H1 (cell line): ENCODE data around the gene GSG1L. TPM values are rescaled to one million over a fixed set of nuclear protein-coding genes. Genes with fewer than 3 reads are reported as not detected.

Experiments used
- CTCF ChIA-PET: fragments of 300-600 bp; sonication (Branson Sonifier 250); formaldehyde crosslinking; loops from one replicate; lab custom pipeline; 2021; ENCODE audit not compliant: partially characterized antibody; lab: Charles Lee
- POLR2A ChIA-PET: fragments of 300-600 bp; sonication (Branson Sonifier 250); formaldehyde crosslinking; loops from one replicate; lab custom pipeline; 2021; ENCODE audit warnings: inconsistent platforms; ENCODE audit not compliant: partially characterized antibody; lab: Charles Lee
- DNase-seq, 2 experiments: peaks; one replicate each; pipeline versions ENCODE4 v3.0.0 to v3.0.0-alpha.2; 2010 to 2022; ENCODE audit warnings: low spot score in 2 of 2, low read depth in 1 of 2, mixed read lengths in 1 of 2
- FAIRE-seq: peaks from 2 replicates; lab custom pipeline; 2011; peaks lifted over from hg19 to GRCh38; lab: Jason Lieb, UNC
- H2AFZ ChIP-seq: 2 replicates; pipeline ENCODE4 v1.8.1; 2012; ENCODE audit warnings: low read length, inconsistent platforms
- H2AK5ac ChIP-seq: 2 replicates; pipeline ENCODE4 v1.6.1; 2013; ENCODE audit warnings: low read depth, low read length
- H2BK120ac ChIP-seq: replicated peaks from 2 replicates; pipeline ENCODE3; 2013; ENCODE audit warnings: low read depth, low read length, inconsistent platforms
- H2BK12ac ChIP-seq: 2 replicates; pipeline ENCODE4 v1.6.1; 2013; ENCODE audit warnings: low read depth, low read length
- H2BK15ac ChIP-seq: 2 replicates; pipeline ENCODE4 v1.6.1; 2013; ENCODE audit warnings: low read length
- H2BK20ac ChIP-seq: 2 replicates; pipeline ENCODE4 v1.6.1; 2013; ENCODE audit warnings: low read length
- H2BK5ac ChIP-seq: 2 replicates; pipeline ENCODE4 v1.6.1; 2013; ENCODE audit warnings: low read depth, low read length
- H3K14ac ChIP-seq: 2 replicates; pipeline ENCODE4 v1.6.1; 2013; ENCODE audit warnings: inconsistent platforms; ENCODE audit not compliant: insufficient read length
- H3K18ac ChIP-seq: 2 replicates; pipeline ENCODE4 v1.6.1; 2013; ENCODE audit warnings: low read length; ENCODE audit errors: extremely low read depth
- H3K23ac ChIP-seq: 2 replicates; pipeline ENCODE4 v1.6.1; 2013; ENCODE audit warnings: inconsistent platforms; ENCODE audit not compliant: insufficient read length
- H3K23me2 ChIP-seq: 2 replicates; pipeline ENCODE4 v1.6.1; 2013; ENCODE audit warnings: low read depth, low read length
- H3K27ac ChIP-seq: 2 replicates; pipeline ENCODE4 v1.6.1; 2011; ENCODE audit warnings: low read depth, low read length, inconsistent platforms
- H3K27me3 ChIP-seq, 4 experiments: replicated peaks in 1 of 4; 1 replicate in 1 of 4; 2 replicates in 3 of 4; pipeline versions ENCODE4 v1.6.1 to v1.8.1; 2011 to 2013; ENCODE audit warnings: low read length in 3 of 4, mild to moderate bottlenecking in 3 of 4, inconsistent platforms in 2 of 4, mixed read lengths in 2 of 4, moderate library complexity in 1 of 4; ENCODE audit not compliant: control insufficient read depth in 3 of 4, insufficient read depth in 3 of 4; ENCODE audit errors: extremely low read depth in 1 of 4
- H3K36me3 ChIP-seq, 4 experiments: 2 replicates each; pipeline versions ENCODE4 v1.6.1 to v1.8.1; 2011 to 2013; ENCODE audit warnings: mild to moderate bottlenecking in 4 of 4, low read length in 3 of 4, moderate library complexity in 2 of 4, control low read depth in 1 of 4, inconsistent platforms in 1 of 4; ENCODE audit not compliant: insufficient read depth in 4 of 4, control insufficient read depth in 2 of 4
- H3K4ac ChIP-seq: replicated peaks from 2 replicates; pipeline ENCODE3; 2013; ENCODE audit warnings: low read length, low read depth, mixed read lengths, inconsistent platforms; ENCODE audit not compliant: insufficient read length
- H3K4me1 ChIP-seq, 4 experiments: replicated peaks in 1 of 4; 1 replicate in 1 of 4; 2 replicates in 3 of 4; pipeline versions ENCODE4 v1.6.1 to v1.8.1; 2011 to 2013; ENCODE audit warnings: low read length in 3 of 4, inconsistent platforms in 2 of 4, mixed read lengths in 1 of 4; ENCODE audit not compliant: insufficient read depth in 4 of 4, control insufficient read depth in 3 of 4
- H3K4me2 ChIP-seq, 2 experiments: 2 replicates each; pipeline versions ENCODE4 v1.6.1 to v1.8.1; 2011 to 2013; ENCODE audit warnings: low read depth in 2 of 2, low read length in 2 of 2, control low read depth in 1 of 2, inconsistent platforms in 1 of 2, mild to moderate bottlenecking in 1 of 2; ENCODE audit not compliant: insufficient read depth in 1 of 2
- H3K4me3 ChIP-seq, 4 experiments: fragments of 200-600, 300-600 bp in 1 of 4; sonication (generic), shearing (Covaris generic), sonication (Bioruptor Twin) in 1 of 4; 2 replicates each; pipeline versions ENCODE4 v1.5.1 to v1.8.1; 2011 to 2016; ENCODE audit warnings: low read length in 4 of 4, low read depth in 3 of 4, control low read depth in 2 of 4, inconsistent platforms in 2 of 4, mild to moderate bottlenecking in 2 of 4, mixed read lengths in 1 of 4, moderate library complexity in 1 of 4; ENCODE audit not compliant: insufficient read depth in 2 of 4; ENCODE audit errors: extremely low read depth in 1 of 4
- H3K56ac ChIP-seq: replicated peaks from 2 replicates; pipeline ENCODE3; 2013; ENCODE audit warnings: low read depth, mild to moderate bottlenecking, mixed read lengths, low read length, inconsistent platforms; ENCODE audit not compliant: insufficient read length
- H3K79me1 ChIP-seq: 2 replicates; pipeline ENCODE4 v1.6.1; 2013; ENCODE audit warnings: low read depth, low read length, control low read depth
- H3K79me2 ChIP-seq, 2 experiments: 2 replicates each; pipeline versions ENCODE4 v1.6.1 to v1.8.1; 2012 to 2013; ENCODE audit warnings: low read length in 2 of 2, mild to moderate bottlenecking in 2 of 2, inconsistent platforms in 1 of 2; ENCODE audit not compliant: insufficient read depth in 2 of 2, control insufficient read depth in 1 of 2
- H3K9ac ChIP-seq, 4 experiments: replicated peaks in 1 of 4; 1 replicate in 1 of 4; 2 replicates in 3 of 4; pipeline versions ENCODE4 v1.6.1 to v1.8.1; 2011 to 2013; ENCODE audit warnings: low read depth in 3 of 4, low read length in 3 of 4, control low read depth in 2 of 4, mild to moderate bottlenecking in 2 of 4, moderate library complexity in 2 of 4, inconsistent platforms in 1 of 4; ENCODE audit errors: extremely low read depth in 1 of 4
- H3K9me3 ChIP-seq, 2 experiments: 2 replicates each; pipeline versions ENCODE4 v1.6.1 to v1.8.1; 2012 to 2013; ENCODE audit warnings: mild to moderate bottlenecking in 2 of 2, moderate library complexity in 2 of 2, control low read depth in 1 of 2, inconsistent platforms in 1 of 2, low read depth in 1 of 2, low read length in 1 of 2, mixed read lengths in 1 of 2; ENCODE audit not compliant: insufficient read depth in 2 of 2
- H4K20me1 ChIP-seq, 2 experiments: replicated peaks in 1 of 2; 2 replicates each; pipeline versions ENCODE3 to v1.8.1; 2011 to 2013; ENCODE audit warnings: inconsistent platforms in 2 of 2, low read length in 2 of 2, mild to moderate bottlenecking in 1 of 2; ENCODE audit not compliant: insufficient read depth in 2 of 2, control insufficient read depth in 1 of 2
- H4K5ac ChIP-seq: 2 replicates; pipeline ENCODE4 v1.6.1; 2013; ENCODE audit warnings: low read length, low read depth, mixed read lengths, inconsistent platforms; ENCODE audit not compliant: insufficient read length
- H4K8ac ChIP-seq: 2 replicates; pipeline ENCODE4 v1.8.0; 2013; ENCODE audit warnings: mild to moderate bottlenecking, moderate library complexity, low read length, inconsistent platforms; ENCODE audit not compliant: insufficient read depth; ENCODE audit errors: extremely low read depth
- H4K91ac ChIP-seq: replicated peaks from 2 replicates; pipeline ENCODE3; 2013; ENCODE audit warnings: low read length, mixed read lengths, inconsistent platforms; ENCODE audit not compliant: insufficient read length
- BRCA1 ChIP-seq: IDR thresholded peaks from 2 replicates; pipeline ENCODE4 v1.6.1; 2012; ENCODE audit warnings: low read depth, low read length, improper control_type of control experiment
- CBX8 ChIP-seq: fragments of 300-800, 300-1000 bp; sonication (generic); IDR thresholded peaks from 2 replicates; pipeline ENCODE4 v1.7.1; 2016; ENCODE audit warnings: low read depth, low read length, borderline replicate concordance
- CTCF ChIP-seq, 3 experiments: IDR thresholded peaks; 1 replicate in 2 of 3; 2 replicates in 1 of 3; pipeline versions ENCODE4 v1.5.1 to v1.6.1; 2011; ENCODE audit warnings: low read length in 3 of 3, mild to moderate bottlenecking in 3 of 3, inconsistent platforms in 2 of 3, low read depth in 1 of 3, moderate library complexity in 1 of 3; ENCODE audit not compliant: insufficient read depth in 1 of 3; ENCODE audit errors: control extremely low read depth in 1 of 3
- FOSL1 ChIP-seq: IDR thresholded peaks from 2 replicates; pipeline ENCODE4 v1.6.1; 2011; ENCODE audit warnings: mild to moderate bottlenecking, low read depth, low read length, moderate library complexity; ENCODE audit not compliant: insufficient read depth
- GTF2F1 ChIP-seq: IDR thresholded peaks from 2 replicates; pipeline ENCODE4 v1.6.1; 2012; ENCODE audit warnings: low read depth, low read length, improper control_type of control experiment, borderline replicate concordance
- KDM1A ChIP-seq: fragments of 200-600, 300-600 bp; sonication (generic); IDR thresholded peaks from 2 replicates; pipeline ENCODE4 v1.7.1; 2016; ENCODE audit warnings: mild to moderate bottlenecking, low read length, borderline replicate concordance
- SAP30 ChIP-seq: fragments of 300-600 bp; sonication (generic); IDR thresholded peaks from 2 replicates; pipeline ENCODE4 v1.7.1; 2012; ENCODE audit warnings: low read length, moderate library complexity, mild to moderate bottlenecking, inconsistent platforms; ENCODE audit not compliant: insufficient read depth, insufficient replicate concordance
- SIN3A ChIP-seq, 2 experiments: IDR thresholded peaks in 1 of 2; conservative IDR thresholded peaks in 1 of 2; 2 replicates each; pipeline ENCODE4 v1.6.1; 2011 to 2012; ENCODE audit warnings: low read length in 2 of 2, improper control_type of control experiment in 1 of 2, low read depth in 1 of 2, mild to moderate bottlenecking in 1 of 2
- SP1 ChIP-seq: IDR thresholded peaks from 2 replicates; pipeline ENCODE4 v1.6.1; 2011; ENCODE audit warnings: low read depth, low read length
- USF2 ChIP-seq: IDR thresholded peaks from 2 replicates; pipeline ENCODE4 v1.6.1; 2011; ENCODE audit warnings: low read length, improper control_type of control experiment
- WGBS, 2 experiments: shearing (Covaris generic) in 1 of 2; methylation state at CpG; one replicate each; pipeline versions ENCODE4 v1.1.6 to v1.1.7; 2013 to 2015; ENCODE audit warnings: low lambda C conversion rate in 2 of 2, mixed read lengths in 2 of 2, inconsistent platforms in 1 of 2, low coverage in 1 of 2, missing lambda C conversion rate in 1 of 2; ENCODE audit not compliant: insufficient replicate concordance in 2 of 2, insufficient coverage in 1 of 2, insufficient read length in 1 of 2; ENCODE audit errors: extremely low coverage in 1 of 2, missing lambda C conversion rate in 1 of 2; 5-methylcytosine and 5-hydroxymethylcytosine counted together
- polyA plus RNA-seq, 7 experiments: library from polyadenylated mRNA; depleted of rRNA in 3 of 7; stranded (reverse) in 5 of 7; unstranded in 2 of 7; fragments of >200 nt in 5 of 7; fragments of 200-250 nt in 2 of 7; gene quantifications; 1 replicate in 5 of 7; 2 replicates in 1 of 7; 4 replicates in 1 of 7; pipeline versions ENCODE4 v1.2.1 to v1.2.3, GENCODE V29; 2011 to 2013; ENCODE audit warnings: missing spikeins in 2 of 7, mixed read lengths in 2 of 7
- total RNA-seq: library from RNA; stranded (reverse); fragmentation: NEBNext Ultra II Directional; extraction: Animal tissue kit (Norgen Biotek cat#: 25700); gene quantifications from 2 replicates; pipeline ENCODE4 v1.2.1, GENCODE V29; 2021

GSG1L gene
- total and polyA plus RNA-seq, 2 of the 8 experiments (the other 6 are each of a cell fraction or from before 2014, with no cell fraction given): 0.71 to 1.1 TPM

- no peak overlapping the region for H3K4me3 ChIP-seq
- H3K9ac ChIP-seq: no peak overlapping the region
- H3K79me2 ChIP-seq: no peaks in the 10 kb centered on the region
- H3K56ac ChIP-seq: no peak overlapping the region
- no peak overlapping the region for H2AK5ac ChIP-seq
- no peaks in the 10 kb centered on the region for H3K36me3 ChIP-seq
- H3K23ac ChIP-seq: no peak overlapping the region
- H2BK5ac ChIP-seq: no peak overlapping the region
- H4K8ac ChIP-seq: no peak overlapping the region
- no peak overlapping the region for H3K4ac ChIP-seq
- 86% methylated on average over 7 of the region's 7 CpGs; no CpG with 5 or more reads in 1 of the 2 experiments for WGBS, 2 experiments
- H3K18ac ChIP-seq: no peak overlapping the region
- H4K20me1 ChIP-seq: no peaks in the 10 kb centered on the region
- H4K5ac ChIP-seq: no peak overlapping the region
- no peak overlapping the region for H4K91ac ChIP-seq
- ChIA-PET CTCF (interaction anchor here (0.8 to 3.2 kb wide), 24 partner anchors 8 to 256 kb away, joined by 3 to 27 read pairs (median 4); no protein-coding TSS in a partner anchor), POLR2A (no interaction called here)
- FAIRE-seq: no peak
- H3K4me1 ChIP-seq: no peaks in the 10 kb centered on the region
- H2BK20ac ChIP-seq: no peak overlapping the region
- H3K23me2 ChIP-seq: no peaks in the 10 kb centered on the region
- no peak for DNase-seq
- no peaks in the 10 kb centered on the region for H3K79me1 ChIP-seq
- H3K4me2 ChIP-seq: no peak overlapping the region
- no peak overlapping the region for H2BK12ac ChIP-seq
- no peak overlapping the region for H2BK120ac ChIP-seq
- no peak overlapping the region for H3K27ac ChIP-seq
- H3K9me3 ChIP-seq: peaks cover 6 to 7% of the 10 kb centered on the region in 2 experiments; a peak in 3 of 4 replicates
- no peak overlapping the region for H2AFZ ChIP-seq
- no peak overlapping the region for H3K14ac ChIP-seq
- no peak overlapping the region for H2BK15ac ChIP-seq
- H3K27me3 ChIP-seq: no peaks in the 10 kb centered on the region
- TF ChIP-seq SIN3A (conservative IDR thresholded peaks at IDR 0.05 in 1 of 2, IDR thresholded peaks at IDR 0.05 in 1 of 2; ENCODE audit: low read depth in 1 of 2, low read length in 2 of 2): no peak
- no peak for TF ChIP-seq CTCF (IDR thresholded peaks at IDR 0.05; ENCODE audit: control extremely low read depth in 1 of 3, insufficient read depth in 1 of 3, low read depth in 1 of 3, low read length in 3 of 3)
- no peak for TF ChIP-seq USF2
- TF ChIP-seq BRCA1: no peak
- TF ChIP-seq KDM1A: no peak
- TF ChIP-seq SP1: no peak
- no peak for TF ChIP-seq CBX8
- TF ChIP-seq SAP30: no peak
- no peak for TF ChIP-seq GTF2F1
- no peak for TF ChIP-seq FOSL1
Observed at GRCh38 chr16:27860091-27860490, 203.4 kb downstream of the GSG1L start.
